ENCODE results near the gene PTGFR. TPM values are rescaled to one million over a fixed set of nuclear protein-coding genes. Genes with fewer than 3 reads are reported as not detected.

Gene PTGFR
- total RNA-seq, result not detected

- no peak for DNase-seq
Observed at GRCh38 chr1:78490861-78491450, at the start of gene PTGFR. Gene PTGFR, plus strand, starts transcription at chr1:78490974. Its CDS starts 1,770 bp downstream, at chr1:78492744.

GRCh38 chr1:78441921-78442320 lies 48.9 kb upstream of the PTGFR start:
- no peak for DNase-seq

- no peak for DNase-seq
Observed at GRCh38 chr1:78447086-78447485, 43.7 kb upstream of the PTGFR start.

GRCh38 chr1:78464449-78464891 lies 26.3 kb upstream of the PTGFR start:
- DNase-seq, result no peak

GRCh38 chr1:78465143-78465542 lies 25.6 kb upstream of the PTGFR start:
- no peak for DNase-seq

- DNase-seq, result no peak
Observed at GRCh38 chr1:78468521-78468920, 22.3 kb upstream of the PTGFR start.

GRCh38 chr1:78469576-78469975 lies 21.2 kb upstream of the PTGFR start:
- no peak for DNase-seq

GRCh38 chr1:78471890-78472620 lies 18.7 kb upstream of the PTGFR start:
- DNase-seq, result no peak

GRCh38 chr1:78472851-78473496 lies 17.8 kb upstream of the PTGFR start:
- no peak for DNase-seq

GRCh38 chr1:78474092-78474491 lies 16.7 kb upstream of the PTGFR start:
- no peak for DNase-seq

GRCh38 chr1:78475888-78476610 lies 14.7 kb upstream of the PTGFR start:
- DNase-seq, result no peak

- DNase-seq, result no peak
Observed at GRCh38 chr1:78483903-78484302, 6.9 kb upstream of the PTGFR start.

GRCh38 chr1:78491451-78492071 lies 787 bp downstream of the PTGFR start:
- no peak for DNase-seq

- DNase-seq, result no peak
Observed at GRCh38 chr1:78492386-78492950, 1.7 kb downstream of the PTGFR start.

GRCh38 chr1:78493451-78493850 lies 2.7 kb downstream of the PTGFR start:
- DNase-seq, result no peak

- DNase-seq, result no peak
Observed at GRCh38 chr1:78497201-78497600, 6.4 kb downstream of the PTGFR start.

GRCh38 chr1:78500529-78500928 lies 9.8 kb downstream of the PTGFR start:
- no peak for DNase-seq

- DNase-seq, result no peak
Observed at GRCh38 chr1:78501203-78501602, 10.4 kb downstream of the PTGFR start.

GRCh38 chr1:78511334-78511733 lies 20.6 kb downstream of the PTGFR start:
- DNase-seq, result no peak

- no peak for DNase-seq
Observed at GRCh38 chr1:78516716-78517115, 25.9 kb downstream of the PTGFR start.

GRCh38 chr1:78519446-78519845 lies 28.7 kb downstream of the PTGFR start:
- no peak for DNase-seq

- no peak for DNase-seq
Observed at GRCh38 chr1:78520216-78520615, 29.4 kb downstream of the PTGFR start.

GRCh38 chr1:78520843-78521242 lies 30.1 kb downstream of the PTGFR start:
- no peak for DNase-seq

Measured in effector CD4-positive, alpha-beta T cell (primary cell).